Type B pancreatic cell (in vitro differentiated cells): ENCODE data around the gene PPP1R3A. TPM values are rescaled to one million over a fixed set of nuclear protein-coding genes. Genes with fewer than 3 reads are reported as not detected.

Source experiments
- DNase-seq: peaks from one replicate; pipeline ENCODE4 v3.0.0; 2021; ENCODE audit warnings: mixed read lengths; ENCODE audit not compliant: unreplicated experiment; ENCODE audit errors: extremely low spot score
- H3K27ac Mint-ChIP-seq: 2 replicates; pipeline ENCODE4 v1.8.0; 2021; ENCODE audit warnings: mild to moderate bottlenecking, mixed read lengths
- H3K27me3 Mint-ChIP-seq: 2 replicates; pipeline ENCODE4 v1.8.0; 2021; ENCODE audit warnings: mixed read lengths
- H3K36me3 Mint-ChIP-seq: 2 replicates; pipeline ENCODE4 v1.8.0; 2021; ENCODE audit warnings: mixed read lengths
- H3K4me1 Mint-ChIP-seq: one replicate; pipeline ENCODE4 v1.8.0; 2021; ENCODE audit warnings: mixed read lengths; ENCODE audit not compliant: unreplicated experiment
- H3K4me3 Mint-ChIP-seq: 2 replicates; pipeline ENCODE4 v1.8.0; 2021; ENCODE audit warnings: mild to moderate bottlenecking, mixed read lengths
- H3K9me3 Mint-ChIP-seq: 2 replicates; pipeline ENCODE4 v1.8.0; 2021; ENCODE audit warnings: mixed read lengths
- long read RNA-seq: library from polyadenylated mRNA; unstranded; transcript quantifications from one replicate; pipeline ENCODE4 v2.0.0, GENCODE V29; 2020
- total RNA-seq: library from RNA; stranded (reverse); gene quantifications from 2 replicates; pipeline ENCODE4 v1.2.1, GENCODE V29; 2021; ENCODE audit warnings: low replicate concordance
- TF ChIP-seq, protein P1 (sequence below): fragments of 200-600 bp; sonication (generic); conservative IDR thresholded peaks from 2 replicates; pipeline ENCODE4 v1.5.0; 2021; ENCODE audit warnings: antibody characterized with exemption, mild to moderate bottlenecking

The PPP1R3A gene, protein sequence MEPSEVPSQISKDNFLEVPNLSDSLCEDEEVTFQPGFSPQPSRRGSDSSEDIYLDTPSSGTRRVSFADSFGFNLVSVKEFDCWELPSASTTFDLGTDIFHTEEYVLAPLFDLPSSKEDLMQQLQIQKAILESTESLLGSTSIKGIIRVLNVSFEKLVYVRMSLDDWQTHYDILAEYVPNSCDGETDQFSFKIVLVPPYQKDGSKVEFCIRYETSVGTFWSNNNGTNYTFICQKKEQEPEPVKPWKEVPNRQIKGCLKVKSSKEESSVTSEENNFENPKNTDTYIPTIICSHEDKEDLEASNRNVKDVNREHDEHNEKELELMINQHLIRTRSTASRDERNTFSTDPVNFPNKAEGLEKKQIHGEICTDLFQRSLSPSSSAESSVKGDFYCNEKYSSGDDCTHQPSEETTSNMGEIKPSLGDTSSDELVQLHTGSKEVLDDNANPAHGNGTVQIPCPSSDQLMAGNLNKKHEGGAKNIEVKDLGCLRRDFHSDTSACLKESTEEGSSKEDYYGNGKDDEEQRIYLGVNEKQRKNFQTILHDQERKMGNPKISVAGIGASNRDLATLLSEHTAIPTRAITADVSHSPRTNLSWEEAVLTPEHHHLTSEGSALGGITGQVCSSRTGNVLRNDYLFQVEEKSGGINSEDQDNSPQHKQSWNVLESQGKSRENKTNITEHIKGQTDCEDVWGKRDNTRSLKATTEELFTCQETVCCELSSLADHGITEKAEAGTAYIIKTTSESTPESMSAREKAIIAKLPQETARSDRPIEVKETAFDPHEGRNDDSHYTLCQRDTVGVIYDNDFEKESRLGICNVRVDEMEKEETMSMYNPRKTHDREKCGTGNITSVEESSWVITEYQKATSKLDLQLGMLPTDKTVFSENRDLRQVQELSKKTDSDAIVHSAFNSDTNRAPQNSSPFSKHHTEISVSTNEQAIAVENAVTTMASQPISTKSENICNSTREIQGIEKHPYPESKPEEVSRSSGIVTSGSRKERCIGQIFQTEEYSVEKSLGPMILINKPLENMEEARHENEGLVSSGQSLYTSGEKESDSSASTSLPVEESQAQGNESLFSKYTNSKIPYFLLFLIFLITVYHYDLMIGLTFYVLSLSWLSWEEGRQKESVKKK
- not detected in 2 replicates for total RNA-seq
- long read RNA-seq: 0 reads

- H3K9me3 Mint-ChIP-seq: no peaks in the 10 kb centered on the region
- TF ChIP-seq, protein P1, sequence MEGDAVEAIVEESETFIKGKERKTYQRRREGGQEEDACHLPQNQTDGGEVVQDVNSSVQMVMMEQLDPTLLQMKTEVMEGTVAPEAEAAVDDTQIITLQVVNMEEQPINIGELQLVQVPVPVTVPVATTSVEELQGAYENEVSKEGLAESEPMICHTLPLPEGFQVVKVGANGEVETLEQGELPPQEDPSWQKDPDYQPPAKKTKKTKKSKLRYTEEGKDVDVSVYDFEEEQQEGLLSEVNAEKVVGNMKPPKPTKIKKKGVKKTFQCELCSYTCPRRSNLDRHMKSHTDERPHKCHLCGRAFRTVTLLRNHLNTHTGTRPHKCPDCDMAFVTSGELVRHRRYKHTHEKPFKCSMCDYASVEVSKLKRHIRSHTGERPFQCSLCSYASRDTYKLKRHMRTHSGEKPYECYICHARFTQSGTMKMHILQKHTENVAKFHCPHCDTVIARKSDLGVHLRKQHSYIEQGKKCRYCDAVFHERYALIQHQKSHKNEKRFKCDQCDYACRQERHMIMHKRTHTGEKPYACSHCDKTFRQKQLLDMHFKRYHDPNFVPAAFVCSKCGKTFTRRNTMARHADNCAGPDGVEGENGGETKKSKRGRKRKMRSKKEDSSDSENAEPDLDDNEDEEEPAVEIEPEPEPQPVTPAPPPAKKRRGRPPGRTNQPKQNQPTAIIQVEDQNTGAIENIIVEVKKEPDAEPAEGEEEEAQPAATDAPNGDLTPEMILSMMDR: no peak
- no peaks in the 10 kb centered on the region for H3K4me1 Mint-ChIP-seq
- H3K27ac Mint-ChIP-seq: no peak within 1 kb of the TSS
- no peak for DNase-seq
- no peaks in the 10 kb centered on the region for H3K36me3 Mint-ChIP-seq
- H3K27me3 Mint-ChIP-seq: no peaks in the 10 kb centered on the region
- no peak within 1 kb of the TSS for H3K4me3 Mint-ChIP-seq
These were observed at the start of gene PPP1R3A for GRCh38 chr7:113918946-113919345. PPP1R3A (minus strand) TSS chr7:113919009; CDS start chr7:113918996, 13 bp downstream.

- no peak overlapping the region for H3K4me3 Mint-ChIP-seq
- no peaks in the 10 kb centered on the region for H3K36me3 Mint-ChIP-seq
- H3K4me1 Mint-ChIP-seq: no peaks in the 10 kb centered on the region
- H3K27ac Mint-ChIP-seq: no peak overlapping the region
- peaks cover 6% of the 10 kb centered on the region for H3K9me3 Mint-ChIP-seq
- TF ChIP-seq, protein P1: no peak
- H3K27me3 Mint-ChIP-seq: no peaks in the 10 kb centered on the region
- no peak for DNase-seq
These were observed 44.5 kb upstream of the PPP1R3A start for GRCh38 chr7:113963356-113963755.

- H3K4me1 Mint-ChIP-seq: no peaks in the 10 kb centered on the region
- H3K27me3 Mint-ChIP-seq: no peaks in the 10 kb centered on the region
- no peaks in the 10 kb centered on the region for H3K36me3 Mint-ChIP-seq
- TF ChIP-seq, protein P1: no peak
- DNase-seq: no peak
- no peak overlapping the region for H3K27ac Mint-ChIP-seq
- peaks cover 6% of the 10 kb centered on the region for H3K9me3 Mint-ChIP-seq
- H3K4me3 Mint-ChIP-seq: no peak overlapping the region
These were observed 41.1 kb upstream of the PPP1R3A start for GRCh38 chr7:113959910-113960309.

GRCh38 chr7:113955157-113955556, 36.3 kb upstream of the PPP1R3A start:
- H3K9me3 Mint-ChIP-seq: peaks cover 22% of the 10 kb centered on the region
- no peak for DNase-seq
- no peaks in the 10 kb centered on the region for H3K4me1 Mint-ChIP-seq
- H3K27ac Mint-ChIP-seq: no peak overlapping the region
- TF ChIP-seq, protein P1: no peak
- no peaks in the 10 kb centered on the region for H3K27me3 Mint-ChIP-seq
- no peak overlapping the region for H3K4me3 Mint-ChIP-seq
- H3K36me3 Mint-ChIP-seq: no peaks in the 10 kb centered on the region

DNA sequence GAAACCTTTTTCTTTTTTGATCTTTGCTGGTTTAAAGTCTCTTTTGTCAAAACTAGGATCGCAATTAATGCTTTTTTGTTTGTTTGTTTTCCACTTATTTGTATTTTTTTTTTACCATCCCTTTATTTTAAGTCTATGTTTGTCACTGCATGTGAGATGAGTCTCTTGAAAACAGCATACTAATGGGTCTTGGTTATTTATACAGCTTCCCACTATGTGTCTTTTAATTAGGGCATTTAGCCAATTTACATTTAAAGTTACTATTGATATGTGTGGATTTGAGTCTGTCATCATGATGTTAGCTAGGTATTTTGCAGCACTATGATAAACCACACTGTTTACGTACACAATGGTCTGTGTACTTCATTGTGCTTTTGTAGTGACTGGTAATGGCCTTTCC, 34.7 kb upstream of the PPP1R3A start:
- Mint-ChIP-seq H3K9me3 (peaks cover 16% of the 10 kb centered on the region), H3K36me3 (no peaks in the 10 kb centered on the region), H3K27me3 (no peaks in the 10 kb centered on the region), H3K4me3 (no peak overlapping the region), H3K27ac (no peak overlapping the region), H3K4me1 (no peaks in the 10 kb centered on the region)
- no peak for DNase-seq
- TF ChIP-seq, protein P1: no peak
